GM12865 (cell line): ENCODE data around the gene DUS2.

ENCODE experiments used
- DNase-seq: peaks from one replicate; pipeline ENCODE4 v3.0.0; 2010; ENCODE audit warnings: low read depth
- H3K4me3 ChIP-seq: 2 replicates; pipeline ENCODE4 v1.5.1; 2011; ENCODE audit warnings: mild to moderate bottlenecking, low read depth, low read length, control low read depth
- TF ChIP-seq, protein P1 (sequence below): IDR thresholded peaks from 2 replicates; pipeline ENCODE4 v1.5.1; 2011; ENCODE audit warnings: low read length, control low read depth, low read depth, inconsistent platforms; ENCODE audit not compliant: insufficient read depth; ENCODE audit errors: missing control alignments

Gene DUS2

DNA sequence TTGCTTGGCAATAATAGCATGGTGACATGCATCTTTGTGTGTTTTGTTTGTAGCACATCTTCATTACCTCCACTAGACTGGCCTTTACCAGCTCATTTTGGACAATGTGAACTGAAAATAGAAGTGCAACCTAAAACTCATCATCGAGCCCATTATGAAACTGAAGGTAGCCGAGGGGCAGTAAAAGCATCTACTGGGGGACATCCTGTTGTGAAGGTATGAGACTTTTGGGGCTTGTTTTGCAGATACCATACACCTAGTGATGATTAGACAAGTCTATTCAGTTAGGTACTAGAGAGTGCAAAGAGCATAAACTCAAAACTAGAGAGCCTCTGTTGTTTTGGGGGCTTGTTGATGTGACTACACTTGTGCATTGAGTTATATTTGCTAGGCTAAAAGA lies 103.3 kb downstream of the DUS2 start:
- H3K4me3 ChIP-seq: no peak overlapping the region
- TF ChIP-seq, protein P1, sequence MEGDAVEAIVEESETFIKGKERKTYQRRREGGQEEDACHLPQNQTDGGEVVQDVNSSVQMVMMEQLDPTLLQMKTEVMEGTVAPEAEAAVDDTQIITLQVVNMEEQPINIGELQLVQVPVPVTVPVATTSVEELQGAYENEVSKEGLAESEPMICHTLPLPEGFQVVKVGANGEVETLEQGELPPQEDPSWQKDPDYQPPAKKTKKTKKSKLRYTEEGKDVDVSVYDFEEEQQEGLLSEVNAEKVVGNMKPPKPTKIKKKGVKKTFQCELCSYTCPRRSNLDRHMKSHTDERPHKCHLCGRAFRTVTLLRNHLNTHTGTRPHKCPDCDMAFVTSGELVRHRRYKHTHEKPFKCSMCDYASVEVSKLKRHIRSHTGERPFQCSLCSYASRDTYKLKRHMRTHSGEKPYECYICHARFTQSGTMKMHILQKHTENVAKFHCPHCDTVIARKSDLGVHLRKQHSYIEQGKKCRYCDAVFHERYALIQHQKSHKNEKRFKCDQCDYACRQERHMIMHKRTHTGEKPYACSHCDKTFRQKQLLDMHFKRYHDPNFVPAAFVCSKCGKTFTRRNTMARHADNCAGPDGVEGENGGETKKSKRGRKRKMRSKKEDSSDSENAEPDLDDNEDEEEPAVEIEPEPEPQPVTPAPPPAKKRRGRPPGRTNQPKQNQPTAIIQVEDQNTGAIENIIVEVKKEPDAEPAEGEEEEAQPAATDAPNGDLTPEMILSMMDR: no peak
- DNase-seq: peak; percentile 81

- TF ChIP-seq, protein P1: no peak
- no peak overlapping the region for H3K4me3 ChIP-seq
- DNase-seq: no peak
Measured at GRCh38 chr16:68128577-68129305, 105.7 kb downstream of the DUS2 start.
